HL-60 (cell line): Measurements from ENCODE around the gene DMRTC2.

ENCODE experiments used
- POLR2AphosphoS5 ChIP-seq: IDR thresholded peaks from 2 replicates; pipeline ENCODE4 v1.6.1; 2012; ENCODE audit warnings: low read depth
- TF ChIP-seq, protein P1 (sequence below): IDR thresholded peaks from one replicate; pipeline ENCODE4 v1.5.1; 2011; ENCODE audit warnings: low read length, control low read depth, inconsistent platforms; ENCODE audit not compliant: insufficient read depth
- TF ChIP-seq, protein P2 (sequence below): IDR thresholded peaks from 2 replicates; pipeline ENCODE4 v1.6.1; 2012; ENCODE audit warnings: low read depth; ENCODE audit not compliant: insufficient replicate concordance

DNA sequence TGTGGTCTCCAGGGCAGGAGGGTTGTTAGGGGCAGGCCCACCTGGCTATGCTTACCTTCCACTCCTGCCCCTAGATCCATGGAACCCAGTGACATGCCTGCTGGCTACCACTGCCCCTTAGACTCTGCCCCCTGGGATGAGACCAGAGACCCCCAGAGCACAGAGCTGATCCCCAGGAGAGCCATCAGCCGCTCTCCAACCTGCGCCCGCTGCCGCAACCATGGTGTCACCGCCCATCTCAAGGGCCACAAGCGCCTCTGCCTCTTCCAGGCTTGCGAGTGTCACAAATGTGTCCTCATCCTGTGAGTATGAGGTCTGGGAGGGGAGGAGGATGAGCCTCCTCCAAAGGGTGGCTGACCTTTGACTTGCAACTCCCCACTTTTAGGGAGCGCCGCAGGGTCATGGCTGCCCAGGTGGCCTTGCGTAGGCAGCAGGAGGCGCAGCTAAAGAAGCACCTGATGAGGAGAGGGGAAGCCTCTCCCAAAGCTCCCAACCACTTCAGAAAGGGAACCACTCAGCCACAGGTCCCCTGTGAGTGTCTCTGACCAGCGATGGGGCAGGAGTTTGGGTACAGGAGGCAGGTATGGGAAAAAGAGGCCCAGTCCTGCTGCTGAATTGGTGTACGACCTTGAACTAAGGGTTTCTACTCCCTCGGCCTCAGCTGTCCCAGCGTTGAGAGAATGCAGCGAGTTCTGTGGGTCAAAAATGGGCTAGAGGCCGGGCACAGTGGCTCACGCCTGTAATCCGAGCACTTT is 2.7 kb downstream of the DMRTC2 start:
- TF ChIP-seq, protein P1, sequence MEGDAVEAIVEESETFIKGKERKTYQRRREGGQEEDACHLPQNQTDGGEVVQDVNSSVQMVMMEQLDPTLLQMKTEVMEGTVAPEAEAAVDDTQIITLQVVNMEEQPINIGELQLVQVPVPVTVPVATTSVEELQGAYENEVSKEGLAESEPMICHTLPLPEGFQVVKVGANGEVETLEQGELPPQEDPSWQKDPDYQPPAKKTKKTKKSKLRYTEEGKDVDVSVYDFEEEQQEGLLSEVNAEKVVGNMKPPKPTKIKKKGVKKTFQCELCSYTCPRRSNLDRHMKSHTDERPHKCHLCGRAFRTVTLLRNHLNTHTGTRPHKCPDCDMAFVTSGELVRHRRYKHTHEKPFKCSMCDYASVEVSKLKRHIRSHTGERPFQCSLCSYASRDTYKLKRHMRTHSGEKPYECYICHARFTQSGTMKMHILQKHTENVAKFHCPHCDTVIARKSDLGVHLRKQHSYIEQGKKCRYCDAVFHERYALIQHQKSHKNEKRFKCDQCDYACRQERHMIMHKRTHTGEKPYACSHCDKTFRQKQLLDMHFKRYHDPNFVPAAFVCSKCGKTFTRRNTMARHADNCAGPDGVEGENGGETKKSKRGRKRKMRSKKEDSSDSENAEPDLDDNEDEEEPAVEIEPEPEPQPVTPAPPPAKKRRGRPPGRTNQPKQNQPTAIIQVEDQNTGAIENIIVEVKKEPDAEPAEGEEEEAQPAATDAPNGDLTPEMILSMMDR, result no peak
- no peak for TF ChIP-seq POLR2AphosphoS5
- TF ChIP-seq, protein P2, sequence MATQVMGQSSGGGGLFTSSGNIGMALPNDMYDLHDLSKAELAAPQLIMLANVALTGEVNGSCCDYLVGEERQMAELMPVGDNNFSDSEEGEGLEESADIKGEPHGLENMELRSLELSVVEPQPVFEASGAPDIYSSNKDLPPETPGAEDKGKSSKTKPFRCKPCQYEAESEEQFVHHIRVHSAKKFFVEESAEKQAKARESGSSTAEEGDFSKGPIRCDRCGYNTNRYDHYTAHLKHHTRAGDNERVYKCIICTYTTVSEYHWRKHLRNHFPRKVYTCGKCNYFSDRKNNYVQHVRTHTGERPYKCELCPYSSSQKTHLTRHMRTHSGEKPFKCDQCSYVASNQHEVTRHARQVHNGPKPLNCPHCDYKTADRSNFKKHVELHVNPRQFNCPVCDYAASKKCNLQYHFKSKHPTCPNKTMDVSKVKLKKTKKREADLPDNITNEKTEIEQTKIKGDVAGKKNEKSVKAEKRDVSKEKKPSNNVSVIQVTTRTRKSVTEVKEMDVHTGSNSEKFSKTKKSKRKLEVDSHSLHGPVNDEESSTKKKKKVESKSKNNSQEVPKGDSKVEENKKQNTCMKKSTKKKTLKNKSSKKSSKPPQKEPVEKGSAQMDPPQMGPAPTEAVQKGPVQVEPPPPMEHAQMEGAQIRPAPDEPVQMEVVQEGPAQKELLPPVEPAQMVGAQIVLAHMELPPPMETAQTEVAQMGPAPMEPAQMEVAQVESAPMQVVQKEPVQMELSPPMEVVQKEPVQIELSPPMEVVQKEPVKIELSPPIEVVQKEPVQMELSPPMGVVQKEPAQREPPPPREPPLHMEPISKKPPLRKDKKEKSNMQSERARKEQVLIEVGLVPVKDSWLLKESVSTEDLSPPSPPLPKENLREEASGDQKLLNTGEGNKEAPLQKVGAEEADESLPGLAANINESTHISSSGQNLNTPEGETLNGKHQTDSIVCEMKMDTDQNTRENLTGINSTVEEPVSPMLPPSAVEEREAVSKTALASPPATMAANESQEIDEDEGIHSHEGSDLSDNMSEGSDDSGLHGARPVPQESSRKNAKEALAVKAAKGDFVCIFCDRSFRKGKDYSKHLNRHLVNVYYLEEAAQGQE, result no peak
